Stimulated activated CD4-positive, alpha-beta T cell treated with anti-CD3 and anti-CD28 coated beads, Interleukin-1b, Interleukin-23, amount 100 ng/mL, for 24 hours (primary cell): ENCODE results near the gene RPS6KL1.
"Not testable (repeated sequence)": the region's sequence is repeated elsewhere in the genome, so short reads cannot be mapped to it uniquely, and the experiment has no call there.

Source experiments
- DNase-seq, 4 experiments: peaks; one replicate each; pipeline ENCODE4 v3.0.0-alpha.2; 2020; ENCODE audit warnings: low read depth in 4 of 4, low spot score in 1 of 4

Gene RPS6KL1

GRCh38 chr14:74936151-74936550, 13.1 kb upstream of the RPS6KL1 start:
- no peak for DNase-seq

- DNase-seq: no peak
These were observed 12.3 kb upstream of the RPS6KL1 start for GRCh38 chr14:74935360-74935680.

- DNase-seq: no peak
These were observed 11.7 kb upstream of the RPS6KL1 start for GRCh38 chr14:74934476-74935359.

DNA sequence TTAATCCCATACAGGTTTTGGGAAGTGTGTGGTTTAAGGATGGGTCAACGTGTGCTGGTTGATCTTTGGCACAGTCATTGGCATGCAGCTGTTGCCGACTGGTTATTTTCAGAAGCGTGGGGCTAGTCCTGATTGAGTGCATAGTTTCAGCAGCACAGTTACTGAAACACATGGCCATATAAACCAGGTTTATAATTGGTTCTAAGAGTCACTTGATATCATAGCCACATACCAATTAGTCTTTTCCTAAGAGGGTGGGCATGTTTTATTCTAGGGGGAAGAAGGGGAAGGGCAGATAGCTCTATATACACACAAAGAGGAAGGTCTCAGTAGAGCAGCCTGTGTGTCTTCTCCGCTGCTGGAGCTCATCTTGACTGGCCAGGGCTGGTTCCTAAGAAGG, 11.0 kb upstream of the RPS6KL1 start:
- no peak for DNase-seq

- DNase-seq: not testable (repeated sequence)
These were observed 9.9 kb upstream of the RPS6KL1 start for GRCh38 chr14:74932936-74933335.

GRCh38 chr14:74932401-74932901, 9.4 kb upstream of the RPS6KL1 start:
- DNase-seq: no peak

DNA sequence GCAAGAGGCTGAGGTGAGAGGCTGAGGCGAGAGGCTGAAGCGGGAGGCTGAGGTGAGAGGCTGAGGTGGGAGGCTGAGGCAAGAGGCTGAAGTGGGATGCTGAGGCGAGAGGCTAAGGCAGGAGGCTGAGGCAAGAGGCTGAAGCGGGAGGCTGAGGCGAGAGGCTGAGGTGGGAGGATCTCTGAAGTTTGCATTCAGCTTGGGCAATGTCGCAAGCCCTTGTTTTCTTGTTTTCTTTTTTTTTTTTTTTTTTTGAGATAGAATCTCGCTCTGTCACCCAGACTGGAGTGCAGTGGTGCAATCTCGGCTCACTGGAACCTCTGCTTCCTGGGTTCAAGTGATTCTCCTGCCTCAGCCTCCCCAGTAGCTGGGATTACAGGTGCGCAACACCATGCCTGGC, 8.7 kb upstream of the RPS6KL1 start:
- not testable (repeated sequence) for DNase-seq

- no peak for DNase-seq
These were observed 6.2 kb upstream of the RPS6KL1 start for GRCh38 chr14:74929242-74929641.

GRCh38 chr14:74927225-74927624, 4.2 kb upstream of the RPS6KL1 start:
- no peak for DNase-seq

GRCh38 chr14:74924061-74924460, 1.0 kb upstream of the RPS6KL1 start:
- DNase-seq: no peak

- DNase-seq: no peak
These were observed 891 bp downstream of the RPS6KL1 start for GRCh38 chr14:74921987-74922751.

GRCh38 chr14:74921053-74921620, 1.9 kb downstream of the RPS6KL1 start:
- DNase-seq: no peak

- DNase-seq: no peak
These were observed 2.8 kb downstream of the RPS6KL1 start for GRCh38 chr14:74920281-74920680.

DNA sequence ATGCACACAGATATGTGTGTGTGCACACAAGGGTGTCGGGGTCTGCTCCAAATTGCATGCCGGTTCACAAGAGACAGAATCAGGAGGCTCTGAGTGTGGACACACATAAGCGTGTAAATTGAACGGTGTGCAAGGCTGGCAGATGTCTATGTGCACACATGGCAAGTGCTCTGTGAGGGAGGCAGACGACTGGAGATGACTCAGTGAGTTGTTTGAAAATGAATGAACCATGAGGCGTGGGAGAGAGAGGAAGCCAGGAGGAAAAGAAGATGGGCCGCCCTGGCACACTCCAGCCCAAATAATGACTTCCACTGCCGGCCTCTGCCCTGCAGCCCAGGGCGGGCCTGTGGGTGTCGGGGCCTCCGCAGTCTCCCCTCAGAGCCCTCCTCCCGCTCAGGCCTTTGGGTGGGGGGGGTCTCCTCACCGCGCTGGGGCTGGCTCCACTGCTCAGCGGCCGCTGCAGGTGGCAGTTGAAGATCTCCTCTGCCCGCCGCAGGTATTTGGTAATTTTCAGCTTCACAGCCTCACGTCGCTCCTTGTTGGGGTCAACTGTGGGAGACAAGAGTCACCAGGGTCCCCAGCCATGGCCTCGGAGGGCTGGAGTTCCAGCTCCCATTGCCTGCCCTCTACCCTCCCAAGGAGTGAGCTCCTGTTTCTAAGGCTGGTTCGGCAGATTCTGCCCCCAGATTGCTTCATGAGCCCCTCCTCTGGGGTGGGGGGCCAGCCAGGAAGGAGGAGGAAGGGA, 3.5 kb downstream of the RPS6KL1 start:
- DNase-seq: no peak

GRCh38 chr14:74918380-74918779, 4.7 kb downstream of the RPS6KL1 start:
- DNase-seq: no peak

- DNase-seq: no peak
These were observed 5.4 kb downstream of the RPS6KL1 start for GRCh38 chr14:74917646-74918081.

- DNase-seq: no peak
These were observed 5.9 kb downstream of the RPS6KL1 start for GRCh38 chr14:74917178-74917543.

- no peak for DNase-seq
These were observed 7.2 kb downstream of the RPS6KL1 start for GRCh38 chr14:74915826-74916225.

DNA sequence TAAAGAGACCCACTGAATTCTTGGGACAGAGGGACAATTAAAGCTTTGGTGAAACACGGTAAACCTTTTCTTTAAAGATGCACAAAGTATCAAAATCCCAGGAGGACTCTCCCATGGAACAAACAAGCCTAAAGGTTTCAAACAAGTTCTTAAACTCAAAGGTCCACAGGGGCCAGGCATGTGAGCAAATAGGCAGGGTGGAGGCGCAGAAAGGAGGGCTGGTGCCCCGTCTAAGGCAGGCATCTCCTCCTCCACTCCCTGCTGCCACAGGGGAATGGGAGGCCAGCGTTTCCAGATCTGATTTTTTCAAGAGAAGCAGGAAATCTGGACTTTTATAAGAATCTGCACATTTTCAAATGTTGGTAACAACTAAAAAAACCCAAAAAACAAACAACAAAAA, 7.6 kb downstream of the RPS6KL1 start:
- no peak for DNase-seq

GRCh38 chr14:74913986-74914573, 9.0 kb downstream of the RPS6KL1 start:
- DNase-seq: no peak

DNA sequence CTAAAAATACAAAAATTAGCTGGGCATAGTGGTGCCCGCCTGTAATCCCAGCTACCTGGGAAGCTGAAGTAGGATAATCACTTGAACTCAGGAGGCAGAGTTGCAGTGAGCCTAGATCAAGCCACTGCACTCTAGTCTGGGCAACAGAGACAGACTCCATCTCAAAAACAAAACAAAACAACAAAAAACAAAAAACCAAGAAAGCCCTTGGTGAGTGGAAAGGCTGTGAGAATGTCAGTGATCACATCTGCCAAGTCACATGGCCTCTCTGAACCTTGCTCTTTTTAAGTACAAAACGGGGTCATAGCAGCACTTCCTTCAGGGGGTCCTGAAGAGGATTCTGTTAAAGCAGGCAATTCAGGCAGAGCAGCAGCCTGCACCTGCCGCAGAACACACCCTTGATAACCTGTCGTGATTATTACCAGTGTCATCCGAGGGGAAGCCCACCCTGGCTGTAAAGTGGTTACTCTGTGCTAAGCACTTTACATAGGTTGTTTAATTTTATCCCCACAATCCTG, 9.6 kb downstream of the RPS6KL1 start:
- DNase-seq: no peak
